ENCODE results near the gene ARHGAP18.
"Not testable (repeated sequence)": the region's sequence is repeated elsewhere in the genome, so short reads cannot be mapped to it uniquely, and the experiment has no call there.

ARHGAP18 gene

DNA sequence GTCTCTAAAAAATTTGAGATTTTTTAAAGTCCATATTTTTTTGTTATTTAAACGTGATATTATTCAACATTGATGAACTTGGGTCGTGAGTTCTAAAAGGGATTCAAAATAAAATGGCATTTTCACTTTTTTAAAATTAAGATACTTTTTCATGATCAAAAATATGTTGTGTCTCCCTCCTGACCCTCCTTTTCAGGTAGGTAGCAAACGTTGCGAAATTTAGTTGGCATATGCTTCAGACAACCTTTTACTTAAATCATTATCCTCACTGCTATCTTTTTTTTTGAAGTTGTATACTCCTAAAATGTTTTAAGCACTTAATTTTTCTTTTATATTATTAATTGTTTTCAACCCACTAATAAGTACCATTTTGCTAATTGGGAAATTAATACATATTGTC, 133.5 kb downstream of the ARHGAP18 start:
- H2AFZ ChIP-seq (ENCODE audit: low read length) = no peak overlapping the region
- H3K9me2 ChIP-seq (replicated peaks; ENCODE audit: low read depth, low read length) = no peaks in the 10 kb centered on the region
- H3K4me3 ChIP-seq (ENCODE audit: low read length, poor library complexity, severe bottlenecking) = no peak overlapping the region
- H4K20me1 ChIP-seq (ENCODE audit: insufficient read depth, low read length, poor library complexity, severe bottlenecking) = no peaks in the 10 kb centered on the region
- H3K9ac ChIP-seq (ENCODE audit: low read depth, low read length, poor library complexity, severe bottlenecking) = no peak overlapping the region
- H3K36me3 ChIP-seq (ENCODE audit: insufficient read depth, low read length) = no peaks in the 10 kb centered on the region
- no peaks in the 10 kb centered on the region for H3K27me3 ChIP-seq (ENCODE audit: insufficient read depth, low read length, poor library complexity, severe bottlenecking)
- no peaks in the 10 kb centered on the region for H3K9me3 ChIP-seq (ENCODE audit: insufficient read depth, low read depth, low read length)
- no peaks in the 10 kb centered on the region for H3K4me1 ChIP-seq (ENCODE audit: insufficient read depth, low read length, poor library complexity, severe bottlenecking)
- no peak overlapping the region for H3K4me2 ChIP-seq (ENCODE audit: low read depth, low read length, poor library complexity, severe bottlenecking)
- no peaks in the 10 kb centered on the region for H3F3A ChIP-seq (ENCODE audit: low read depth)
- TF ChIP-seq, protein P1, sequence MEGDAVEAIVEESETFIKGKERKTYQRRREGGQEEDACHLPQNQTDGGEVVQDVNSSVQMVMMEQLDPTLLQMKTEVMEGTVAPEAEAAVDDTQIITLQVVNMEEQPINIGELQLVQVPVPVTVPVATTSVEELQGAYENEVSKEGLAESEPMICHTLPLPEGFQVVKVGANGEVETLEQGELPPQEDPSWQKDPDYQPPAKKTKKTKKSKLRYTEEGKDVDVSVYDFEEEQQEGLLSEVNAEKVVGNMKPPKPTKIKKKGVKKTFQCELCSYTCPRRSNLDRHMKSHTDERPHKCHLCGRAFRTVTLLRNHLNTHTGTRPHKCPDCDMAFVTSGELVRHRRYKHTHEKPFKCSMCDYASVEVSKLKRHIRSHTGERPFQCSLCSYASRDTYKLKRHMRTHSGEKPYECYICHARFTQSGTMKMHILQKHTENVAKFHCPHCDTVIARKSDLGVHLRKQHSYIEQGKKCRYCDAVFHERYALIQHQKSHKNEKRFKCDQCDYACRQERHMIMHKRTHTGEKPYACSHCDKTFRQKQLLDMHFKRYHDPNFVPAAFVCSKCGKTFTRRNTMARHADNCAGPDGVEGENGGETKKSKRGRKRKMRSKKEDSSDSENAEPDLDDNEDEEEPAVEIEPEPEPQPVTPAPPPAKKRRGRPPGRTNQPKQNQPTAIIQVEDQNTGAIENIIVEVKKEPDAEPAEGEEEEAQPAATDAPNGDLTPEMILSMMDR (conservative IDR thresholded peaks at IDR 0.05; ENCODE audit: low read length) = no peak
- no peak for TF ChIP-seq EZH2phosphoT487 (IDR thresholded peaks at IDR 0.05; ENCODE audit: borderline replicate concordance)
- H3K79me2 ChIP-seq (ENCODE audit: insufficient read depth, low read length) = no peaks in the 10 kb centered on the region

DNA sequence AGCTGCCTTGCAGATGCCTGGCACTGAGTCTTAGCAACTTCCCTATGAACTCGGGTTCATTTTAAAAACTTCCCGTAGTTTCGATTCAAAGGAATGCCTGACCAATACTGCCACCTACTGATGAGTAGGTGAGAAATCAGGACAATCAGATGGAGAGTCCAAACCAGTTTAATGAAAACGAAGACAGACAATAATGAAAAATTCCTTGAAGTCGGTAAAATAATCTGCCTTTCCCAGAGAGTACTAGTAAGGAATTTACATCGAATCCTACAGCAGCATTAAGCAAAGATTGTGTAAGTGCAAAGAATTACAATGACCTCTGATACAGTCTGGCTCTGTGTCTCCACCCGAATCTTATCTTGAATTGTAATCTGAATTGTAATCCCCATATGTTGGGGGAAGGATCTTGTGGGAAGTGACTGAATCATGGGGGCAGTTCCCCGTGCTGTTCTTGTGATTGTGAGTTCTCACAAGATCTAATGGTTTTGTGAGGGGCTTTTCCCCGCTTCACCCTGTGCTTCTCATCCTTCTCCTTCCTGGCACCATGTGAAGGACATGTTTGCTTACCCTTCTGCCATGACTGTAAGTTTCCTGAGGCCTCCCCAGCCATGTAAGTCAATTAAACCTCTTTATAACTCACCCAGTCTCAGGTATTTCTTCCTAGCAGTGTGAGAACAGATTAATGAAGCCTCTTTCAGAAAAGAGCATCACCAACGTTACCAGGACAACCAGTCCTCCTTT, 134.4 kb downstream of the ARHGAP18 start:
- Histone ChIP-seq H4K20me1 (ENCODE audit: insufficient read depth, low read length, poor library complexity, severe bottlenecking) (no peaks in the 10 kb centered on the region), H3K4me3 (ENCODE audit: low read length, poor library complexity, severe bottlenecking) (peak overlapping the region; percentile 55), H3K4me1 (ENCODE audit: insufficient read depth, low read length, poor library complexity, severe bottlenecking) (no peaks in the 10 kb centered on the region), H3F3A (ENCODE audit: low read depth) (no peaks in the 10 kb centered on the region), H2AFZ (ENCODE audit: low read length) (peak overlapping the region; percentile 44), H3K9me2 (replicated peaks; ENCODE audit: low read depth, low read length) (no peaks in the 10 kb centered on the region), H3K9ac (ENCODE audit: low read depth, low read length, poor library complexity, severe bottlenecking) (no peak overlapping the region), H3K4me2 (ENCODE audit: low read depth, low read length, poor library complexity, severe bottlenecking) (peak overlapping the region; percentile 53), H3K27me3 (ENCODE audit: insufficient read depth, low read length, poor library complexity, severe bottlenecking) (no peaks in the 10 kb centered on the region), H3K36me3 (ENCODE audit: insufficient read depth, low read length) (no peaks in the 10 kb centered on the region), H3K9me3 (ENCODE audit: insufficient read depth, low read depth, low read length) (no peaks in the 10 kb centered on the region), H3K79me2 (ENCODE audit: insufficient read depth, low read length) (no peaks in the 10 kb centered on the region)
- TF ChIP-seq EZH2phosphoT487 (IDR thresholded peaks at IDR 0.05; ENCODE audit: borderline replicate concordance) = no peak
- TF ChIP-seq, protein P1 (conservative IDR thresholded peaks at IDR 0.05; ENCODE audit: low read length) = peak; percentile 90

DNA sequence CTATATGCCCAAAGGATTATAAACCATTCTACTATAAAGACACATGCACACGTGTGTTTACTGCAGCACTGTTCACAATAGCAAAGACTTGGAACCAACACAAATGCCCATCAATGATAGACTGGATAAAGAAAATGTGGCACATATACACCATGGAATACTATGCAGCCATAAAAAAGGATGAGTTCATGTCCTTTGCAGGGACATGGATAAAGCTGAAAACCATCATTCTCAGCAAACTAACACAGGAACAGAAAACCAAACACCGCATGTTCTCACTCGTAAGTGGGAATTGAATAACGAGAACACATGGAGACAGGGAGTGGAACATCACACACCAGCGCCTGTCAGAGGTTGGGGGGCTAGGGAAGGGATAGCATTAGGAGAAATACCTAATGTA, 135.4 kb downstream of the ARHGAP18 start:
- H2AFZ ChIP-seq (ENCODE audit: low read length); H4K20me1 ChIP-seq (ENCODE audit: insufficient read depth, low read length, poor library complexity, severe bottlenecking); H3K36me3 ChIP-seq (ENCODE audit: insufficient read depth, low read length); H3K4me1 ChIP-seq (ENCODE audit: insufficient read depth, low read length, poor library complexity, severe bottlenecking); H3K9ac ChIP-seq (ENCODE audit: low read depth, low read length, poor library complexity, severe bottlenecking); H3K4me2 ChIP-seq (ENCODE audit: low read depth, low read length, poor library complexity, severe bottlenecking); H3F3A ChIP-seq (ENCODE audit: low read depth); H3K9me3 ChIP-seq (ENCODE audit: insufficient read depth, low read depth, low read length); H3K9me2 ChIP-seq (replicated peaks; ENCODE audit: low read depth, low read length); H3K27me3 ChIP-seq (ENCODE audit: insufficient read depth, low read length, poor library complexity, severe bottlenecking); H3K4me3 ChIP-seq (ENCODE audit: low read length, poor library complexity, severe bottlenecking); H3K79me2 ChIP-seq (ENCODE audit: insufficient read depth, low read length): not testable (repeated sequence)

DNA sequence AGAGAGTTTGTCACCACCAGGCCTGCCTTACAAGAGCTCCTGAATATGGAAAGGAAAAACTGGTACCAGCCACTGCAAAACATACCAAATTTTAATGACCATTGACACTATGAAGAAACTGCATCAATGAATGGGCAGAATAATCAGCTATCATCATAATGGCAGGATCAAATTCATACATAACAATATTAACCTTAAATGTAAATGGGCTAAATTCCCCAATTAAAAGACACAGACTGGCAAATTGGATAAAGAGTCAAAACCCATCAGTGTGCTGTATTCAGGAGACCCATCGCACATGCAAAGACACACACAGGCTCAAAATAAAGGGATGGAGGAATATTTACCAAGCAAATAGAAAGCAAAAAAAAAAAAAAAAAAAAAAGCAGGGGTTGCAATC, 139.0 kb downstream of the ARHGAP18 start:
- not testable (repeated sequence) for H3K27me3 ChIP-seq (ENCODE audit: insufficient read depth, low read length, poor library complexity, severe bottlenecking); H3K36me3 ChIP-seq (ENCODE audit: insufficient read depth, low read length); H3K4me2 ChIP-seq (ENCODE audit: low read depth, low read length, poor library complexity, severe bottlenecking); H3K4me1 ChIP-seq (ENCODE audit: insufficient read depth, low read length, poor library complexity, severe bottlenecking); H3K9me2 ChIP-seq (replicated peaks; ENCODE audit: low read depth, low read length); H2AFZ ChIP-seq (ENCODE audit: low read length); H3K4me3 ChIP-seq (ENCODE audit: low read length, poor library complexity, severe bottlenecking); H4K20me1 ChIP-seq (ENCODE audit: insufficient read depth, low read length, poor library complexity, severe bottlenecking); H3K9me3 ChIP-seq (ENCODE audit: insufficient read depth, low read depth, low read length); H3F3A ChIP-seq (ENCODE audit: low read depth); H3K79me2 ChIP-seq (ENCODE audit: insufficient read depth, low read length); H3K9ac ChIP-seq (ENCODE audit: low read depth, low read length, poor library complexity, severe bottlenecking)
